ENCODE measurements around the gene TRMT1. TPM values are rescaled to one million over a fixed set of nuclear protein-coding genes. Genes with fewer than 3 reads are reported as not detected.

The TRMT1 gene
- total RNA-seq, 1 donor from 2014 or later = 17.3 TPM

DNA sequence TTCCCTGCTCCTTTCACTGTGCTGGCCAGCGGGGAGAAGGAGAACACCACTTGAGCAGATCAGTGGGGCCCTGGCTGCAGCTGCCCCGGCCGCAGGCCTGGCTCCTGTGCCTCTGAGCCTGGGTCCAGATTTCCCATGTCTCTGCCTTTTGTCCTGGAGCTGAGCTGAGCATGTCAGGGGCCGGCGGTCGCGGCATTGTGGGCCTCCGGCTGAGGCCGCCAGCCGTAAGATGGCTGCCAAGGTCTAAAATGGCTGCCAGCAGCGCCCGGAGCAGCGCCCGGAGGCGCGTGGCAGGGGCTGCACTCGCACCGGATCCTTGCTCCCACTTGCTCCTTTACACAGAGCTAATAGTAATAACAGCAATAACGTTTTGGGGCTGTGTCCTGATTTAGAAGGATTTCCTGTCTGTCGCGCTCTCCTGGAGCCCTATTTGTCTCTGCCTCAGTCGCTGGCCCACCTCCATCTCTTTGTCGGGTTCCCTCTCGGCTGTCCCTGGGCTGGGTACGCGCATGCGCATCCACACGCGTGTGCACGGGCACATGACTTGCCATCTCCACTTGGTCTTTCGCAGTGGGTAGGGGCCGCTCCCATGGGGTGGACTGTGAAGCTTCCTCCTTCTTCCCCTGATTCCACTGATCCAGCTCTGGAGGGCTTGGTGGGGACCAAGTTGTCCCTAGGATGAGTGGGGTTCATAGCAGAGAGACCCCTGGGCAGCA, 46.0 kb downstream of the TRMT1 start:
- H3K27me3 ChIP-seq = no peaks in the 10 kb centered on the region
- peak overlapping the region in 1 of 2 donors; percentile 49 for H3K4me3 ChIP-seq
- TF ChIP-seq, protein P1, sequence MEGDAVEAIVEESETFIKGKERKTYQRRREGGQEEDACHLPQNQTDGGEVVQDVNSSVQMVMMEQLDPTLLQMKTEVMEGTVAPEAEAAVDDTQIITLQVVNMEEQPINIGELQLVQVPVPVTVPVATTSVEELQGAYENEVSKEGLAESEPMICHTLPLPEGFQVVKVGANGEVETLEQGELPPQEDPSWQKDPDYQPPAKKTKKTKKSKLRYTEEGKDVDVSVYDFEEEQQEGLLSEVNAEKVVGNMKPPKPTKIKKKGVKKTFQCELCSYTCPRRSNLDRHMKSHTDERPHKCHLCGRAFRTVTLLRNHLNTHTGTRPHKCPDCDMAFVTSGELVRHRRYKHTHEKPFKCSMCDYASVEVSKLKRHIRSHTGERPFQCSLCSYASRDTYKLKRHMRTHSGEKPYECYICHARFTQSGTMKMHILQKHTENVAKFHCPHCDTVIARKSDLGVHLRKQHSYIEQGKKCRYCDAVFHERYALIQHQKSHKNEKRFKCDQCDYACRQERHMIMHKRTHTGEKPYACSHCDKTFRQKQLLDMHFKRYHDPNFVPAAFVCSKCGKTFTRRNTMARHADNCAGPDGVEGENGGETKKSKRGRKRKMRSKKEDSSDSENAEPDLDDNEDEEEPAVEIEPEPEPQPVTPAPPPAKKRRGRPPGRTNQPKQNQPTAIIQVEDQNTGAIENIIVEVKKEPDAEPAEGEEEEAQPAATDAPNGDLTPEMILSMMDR (IDR thresholded peaks at IDR 0.05) = no peak
- intact Hi-C loops (cut with DNase I) = no loop called here
- peak overlapping the region; percentile 99 for H3K27ac ChIP-seq
- peaks cover 42 to 73% of the 10 kb centered on the region in 2 donors for H3K4me1 ChIP-seq
- H3K36me3 ChIP-seq = peaks cover 8 to 15% of the 10 kb centered on the region in 2 donors
- DNase-seq (ENCODE audit: low spot score in 2 of 2) = no peak
- H3K9me3 ChIP-seq = no peaks in the 10 kb centered on the region

DNA sequence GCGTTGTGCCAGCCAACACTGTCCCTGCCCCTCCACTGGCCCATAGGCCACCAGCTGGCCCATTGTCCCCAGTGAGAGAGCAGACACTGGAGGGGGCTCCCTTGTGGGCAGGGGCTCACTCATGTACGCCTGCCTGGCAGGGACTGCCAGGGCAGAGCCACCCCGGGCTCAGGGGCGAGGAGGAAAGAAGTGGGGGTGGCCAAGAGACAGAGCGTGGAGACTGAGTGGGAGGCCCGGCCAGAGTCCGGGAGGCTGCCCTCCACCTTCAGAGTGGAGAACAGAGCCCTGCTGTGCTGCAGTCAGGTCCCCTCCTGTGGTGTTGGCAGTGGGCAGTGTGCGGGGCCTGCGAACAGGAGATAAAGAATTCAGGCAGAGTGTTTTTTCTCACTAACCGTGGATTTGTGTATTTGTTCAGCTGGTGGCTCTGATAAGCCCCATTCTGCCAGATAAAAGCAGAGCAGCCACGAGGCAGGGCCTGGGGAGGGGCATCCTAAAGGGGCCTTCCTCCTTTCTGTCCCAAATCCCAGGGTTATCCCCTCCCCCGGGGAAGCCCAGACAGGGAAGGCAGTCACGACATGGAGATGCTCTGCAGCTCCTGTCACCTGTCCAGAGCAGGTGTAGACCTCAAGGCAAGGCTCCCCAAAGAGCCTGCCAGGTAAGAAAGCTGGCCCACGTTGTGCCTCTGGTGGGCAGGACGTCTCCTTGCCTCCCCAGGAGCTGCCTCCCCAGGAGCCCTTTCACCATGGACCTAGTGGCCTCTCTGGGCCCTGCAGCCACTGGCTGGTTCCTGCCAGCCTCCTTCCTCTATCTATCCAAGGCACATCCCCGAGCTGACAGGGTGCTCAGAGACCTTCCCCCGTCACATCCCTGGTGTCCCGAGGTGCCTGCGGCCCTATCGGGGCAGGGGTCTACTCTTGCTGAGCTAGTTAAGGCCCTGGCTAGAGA, 46.9 kb downstream of the TRMT1 start:
- peaks cover 8 to 12% of the 10 kb centered on the region in 2 donors for H3K36me3 ChIP-seq
- H3K27ac ChIP-seq = peak overlapping the region; percentile 99
- no peaks in the 10 kb centered on the region for H3K9me3 ChIP-seq
- intact Hi-C loops (cut with DNase I) = no loop called here
- TF ChIP-seq, protein P1 (IDR thresholded peaks at IDR 0.05) = no peak
- H3K27me3 ChIP-seq = no peaks in the 10 kb centered on the region
- H3K4me3 ChIP-seq = peak overlapping the region in 1 of 2 donors; percentile 49
- no peak for DNase-seq (ENCODE audit: low spot score in 2 of 2)
- peaks cover 51 to 80% of the 10 kb centered on the region in 2 donors for H3K4me1 ChIP-seq

DNA sequence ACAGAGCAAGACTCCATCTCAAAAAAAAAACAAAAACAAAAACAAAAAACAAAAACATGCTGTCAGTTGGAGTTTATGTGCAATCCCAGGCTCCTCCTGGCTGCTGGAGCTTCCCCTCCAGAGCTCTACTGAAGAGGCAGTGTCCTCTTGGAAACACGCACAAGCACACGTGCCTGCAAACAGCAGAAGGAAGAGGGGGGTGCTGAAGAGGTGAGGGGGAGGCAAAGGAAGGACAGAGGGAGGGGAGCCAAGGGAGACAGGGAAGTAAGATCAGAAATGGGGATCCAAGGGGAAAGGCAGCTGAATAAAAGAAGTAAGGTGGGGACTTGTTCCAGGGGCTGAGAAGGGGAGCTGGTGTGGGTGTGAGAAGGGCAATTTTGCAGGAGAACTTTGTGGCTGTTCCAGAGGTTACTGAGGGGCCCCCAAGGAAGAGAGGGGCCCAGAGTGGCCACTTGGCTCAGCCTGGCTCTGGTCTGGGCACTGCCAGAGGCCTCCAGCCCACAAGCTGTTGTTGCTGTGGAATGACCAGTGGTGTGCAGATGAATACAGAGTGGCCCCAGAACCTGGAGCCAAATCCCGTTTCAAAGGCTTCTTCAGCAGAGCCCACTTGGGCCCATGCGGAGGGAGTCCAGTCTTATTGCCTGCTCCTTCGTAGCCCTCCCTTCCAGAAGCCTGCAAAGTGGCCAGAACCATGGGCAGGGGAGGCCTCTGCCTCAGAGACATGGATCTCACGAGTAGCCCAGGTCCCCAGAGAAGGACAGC, 48.3 kb downstream of the TRMT1 start:
- TF ChIP-seq, protein P1 (IDR thresholded peaks at IDR 0.05) = no peak
- H3K36me3 ChIP-seq = peaks cover under 1 to 4% of the 10 kb centered on the region in 2 donors
- intact Hi-C loops (cut with DNase I) = no loop called here

DNA sequence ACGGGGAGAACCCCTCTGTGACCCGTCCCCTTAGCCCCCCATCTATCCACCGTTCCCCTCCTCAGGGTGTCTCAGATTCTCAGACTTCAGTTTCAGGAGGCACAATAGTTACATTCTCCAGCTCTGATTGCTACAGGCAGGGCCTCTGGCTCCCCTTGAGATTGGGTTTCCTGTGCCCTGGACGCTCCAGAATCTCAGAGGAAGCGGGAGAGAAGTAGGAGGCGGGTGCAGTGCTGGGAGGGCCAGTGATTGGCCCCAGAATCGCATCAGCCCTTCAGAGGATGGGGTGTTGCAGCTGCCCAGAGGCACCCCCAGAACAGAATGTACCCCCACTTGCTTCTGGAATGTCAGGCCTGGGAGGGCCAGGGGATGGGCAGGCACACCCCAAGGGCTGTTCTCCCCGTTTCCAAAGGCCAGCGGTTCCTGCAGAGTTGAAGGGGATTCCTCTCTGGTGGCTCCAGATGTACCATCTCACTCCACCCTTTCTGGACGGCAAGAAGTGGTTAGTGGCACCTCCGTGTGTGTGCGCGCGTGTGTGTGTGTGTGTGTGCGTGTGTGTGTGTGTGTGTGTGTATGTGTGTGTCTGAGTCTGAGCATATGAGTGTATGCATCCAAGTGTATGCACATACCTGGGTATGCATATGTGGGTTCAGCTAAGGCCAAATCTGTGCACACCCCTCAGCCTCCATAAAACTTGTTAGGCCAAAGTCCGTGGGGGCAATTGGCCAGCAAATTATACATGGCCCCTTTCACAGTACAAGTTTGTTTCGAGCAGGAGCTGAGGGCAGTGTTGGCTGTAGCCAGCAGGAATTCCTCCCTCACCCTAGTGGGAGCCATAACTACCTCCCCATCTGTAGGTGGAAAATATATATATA, 49.4 kb downstream of the TRMT1 start:
- TF ChIP-seq, protein P1 (IDR thresholded peaks at IDR 0.05) = no peak
- no peak overlapping the region for H3K4me3 ChIP-seq
- H3K27me3 ChIP-seq = no peaks in the 10 kb centered on the region
- no peaks in the 10 kb centered on the region for H3K9me3 ChIP-seq
- DNase-seq (ENCODE audit: low spot score in 2 of 2) = no peak
- peak overlapping the region; percentile 99 for H3K27ac ChIP-seq
- intact Hi-C loops (cut with DNase I) = no loop called here
- no peaks in the 10 kb centered on the region for H3K36me3 ChIP-seq
- peaks cover 67 to 95% of the 10 kb centered on the region in 2 donors for H3K4me1 ChIP-seq

More for the DNA sequence above, 48.3 kb downstream of the TRMT1 start:
- Histone ChIP-seq H3K27me3 (no peaks in the 10 kb centered on the region), H3K27ac (peak overlapping the region; percentile 99), H3K9me3 (no peaks in the 10 kb centered on the region), H3K4me1 (peaks cover 56 to 90% of the 10 kb centered on the region in 2 donors), H3K4me3 (no peak overlapping the region)
- no peak for DNase-seq (ENCODE audit: low spot score in 2 of 2)

Data from ascending aorta (tissue), 2 donors.